ENCODE data around the gene SEC14L5. TPM values are rescaled to one million over a fixed set of nuclear protein-coding genes. Genes with fewer than 3 reads are reported as not detected.

The SEC14L5 gene
- total RNA-seq, 1 donor from 2014 or later: 5.7 TPM

DNA sequence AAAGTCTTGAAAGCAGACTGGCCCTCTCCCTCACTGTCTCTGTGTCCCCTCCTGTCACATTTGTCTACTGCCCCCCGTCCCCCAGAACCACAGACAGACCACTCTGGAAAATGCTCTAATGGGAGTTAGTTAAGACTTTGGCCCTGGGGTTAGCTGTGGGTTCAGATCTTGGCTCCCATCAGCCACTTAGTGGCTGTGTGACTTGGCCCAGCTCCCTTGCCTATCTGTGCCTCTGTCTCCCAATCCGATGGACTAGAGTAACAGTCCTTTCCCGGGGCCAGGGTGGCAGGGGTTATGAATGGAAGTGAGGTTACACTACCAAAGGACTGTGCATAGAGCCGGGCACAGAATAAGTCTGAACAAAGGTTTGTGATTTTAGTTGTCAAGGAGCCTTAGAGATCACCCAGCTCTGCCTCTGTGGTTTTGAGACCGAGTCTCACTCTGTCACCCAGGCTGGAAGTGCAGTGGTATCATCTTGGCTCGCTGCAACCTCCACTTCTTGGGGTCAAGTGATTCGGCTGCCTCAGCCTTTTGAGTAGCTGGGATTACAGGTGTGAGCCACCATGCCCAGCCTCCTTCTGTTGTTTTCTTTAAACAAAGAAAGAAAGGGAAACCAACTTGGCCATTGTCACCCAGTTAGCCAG lies 44.9 kb upstream of the SEC14L5 start:
- Histone ChIP-seq H3K27ac (no peak overlapping the region), H3K4me1 (no peaks in the 10 kb centered on the region), H3K4me3 (no peak overlapping the region), H3K36me3 (no peaks in the 10 kb centered on the region), H3K9me3 (no peaks in the 10 kb centered on the region), H3K27me3 (no peaks in the 10 kb centered on the region)
- TF ChIP-seq, protein P1, sequence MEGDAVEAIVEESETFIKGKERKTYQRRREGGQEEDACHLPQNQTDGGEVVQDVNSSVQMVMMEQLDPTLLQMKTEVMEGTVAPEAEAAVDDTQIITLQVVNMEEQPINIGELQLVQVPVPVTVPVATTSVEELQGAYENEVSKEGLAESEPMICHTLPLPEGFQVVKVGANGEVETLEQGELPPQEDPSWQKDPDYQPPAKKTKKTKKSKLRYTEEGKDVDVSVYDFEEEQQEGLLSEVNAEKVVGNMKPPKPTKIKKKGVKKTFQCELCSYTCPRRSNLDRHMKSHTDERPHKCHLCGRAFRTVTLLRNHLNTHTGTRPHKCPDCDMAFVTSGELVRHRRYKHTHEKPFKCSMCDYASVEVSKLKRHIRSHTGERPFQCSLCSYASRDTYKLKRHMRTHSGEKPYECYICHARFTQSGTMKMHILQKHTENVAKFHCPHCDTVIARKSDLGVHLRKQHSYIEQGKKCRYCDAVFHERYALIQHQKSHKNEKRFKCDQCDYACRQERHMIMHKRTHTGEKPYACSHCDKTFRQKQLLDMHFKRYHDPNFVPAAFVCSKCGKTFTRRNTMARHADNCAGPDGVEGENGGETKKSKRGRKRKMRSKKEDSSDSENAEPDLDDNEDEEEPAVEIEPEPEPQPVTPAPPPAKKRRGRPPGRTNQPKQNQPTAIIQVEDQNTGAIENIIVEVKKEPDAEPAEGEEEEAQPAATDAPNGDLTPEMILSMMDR (IDR thresholded peaks at IDR 0.05): no peak
- DNase-seq (ENCODE audit: low spot score in 2 of 2): no peak
- intact Hi-C loops (cut with DNase I): no loop called here

DNA sequence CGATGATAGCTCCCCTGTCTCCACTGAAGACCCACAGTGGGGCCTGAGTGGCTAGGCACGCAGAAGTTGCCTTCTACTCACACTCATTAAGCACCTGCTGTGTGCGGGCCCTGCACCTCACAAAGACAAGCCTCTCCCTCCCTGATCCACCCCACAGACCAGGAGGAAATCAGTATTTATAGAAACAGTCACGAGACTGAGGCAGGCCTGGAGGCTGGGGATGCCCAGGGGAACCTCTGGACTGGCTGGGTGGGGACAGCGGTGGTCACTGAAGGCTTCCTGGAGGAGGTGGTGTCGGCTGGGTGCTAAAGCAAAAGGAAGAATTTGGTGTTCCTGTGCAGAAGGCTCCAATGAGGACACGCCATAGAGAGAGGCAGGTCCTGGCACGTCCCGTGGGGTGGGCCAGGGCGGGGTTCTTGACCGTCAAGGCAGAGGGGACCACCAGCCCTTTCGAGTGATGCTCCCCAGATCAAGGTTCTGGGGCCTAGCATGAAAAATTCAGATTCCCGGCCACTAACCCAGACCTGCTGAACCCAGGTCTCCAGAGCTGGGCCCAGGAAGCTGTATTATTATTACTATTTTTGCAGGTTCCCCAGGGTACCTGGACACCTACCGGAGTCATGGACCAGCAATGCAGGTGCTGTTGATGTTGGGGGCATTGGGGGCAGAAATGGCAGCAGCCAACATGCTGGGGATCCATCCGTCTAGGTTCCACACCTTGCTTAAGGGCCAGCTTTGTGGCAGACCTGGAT lies 44.2 kb upstream of the SEC14L5 start:
- no peaks in the 10 kb centered on the region for H3K36me3 ChIP-seq
- H3K4me1 ChIP-seq: no peaks in the 10 kb centered on the region
- no peak overlapping the region for H3K4me3 ChIP-seq
- H3K9me3 ChIP-seq: no peaks in the 10 kb centered on the region
- DNase-seq (ENCODE audit: low spot score in 2 of 2): no peak
- no peaks in the 10 kb centered on the region for H3K27me3 ChIP-seq
- H3K27ac ChIP-seq: no peak overlapping the region
- intact Hi-C loops (cut with DNase I): no loop called here
- TF ChIP-seq, protein P1 (IDR thresholded peaks at IDR 0.05): no peak

DNA sequence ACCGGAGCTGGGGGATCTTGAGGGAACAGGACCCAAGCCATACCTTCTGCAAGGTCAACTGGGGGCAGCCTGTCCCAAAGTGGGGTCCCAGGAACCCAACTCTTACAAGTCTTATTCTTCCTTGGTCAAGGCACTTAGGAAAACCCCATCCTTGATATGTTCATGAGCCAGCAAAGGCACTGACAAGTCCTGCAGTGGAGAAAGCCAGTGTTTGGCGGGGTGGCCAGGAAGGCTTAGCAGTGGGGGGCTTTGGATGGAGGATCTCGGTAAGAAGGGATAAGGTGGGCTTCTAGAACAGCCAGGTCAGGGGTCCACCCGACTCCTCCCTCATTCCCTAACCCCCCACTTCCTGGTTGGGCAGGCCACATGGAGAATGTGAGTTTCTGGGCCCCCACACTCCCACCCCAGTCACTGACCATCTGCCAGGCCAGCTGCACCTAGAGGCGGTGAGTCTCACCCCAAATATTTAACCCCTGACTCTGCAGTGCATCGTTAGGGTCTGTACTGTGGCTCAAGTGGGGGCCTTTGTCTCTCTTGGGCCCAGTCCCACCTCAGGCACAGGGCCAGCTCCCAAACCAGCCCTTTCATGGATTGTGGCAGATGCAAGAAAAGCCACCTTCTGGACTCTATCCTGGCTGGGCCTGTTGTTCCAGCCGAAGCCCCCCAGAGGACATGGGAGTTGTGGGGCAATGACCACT lies 43.5 kb upstream of the SEC14L5 start:
- no peak overlapping the region for H3K27ac ChIP-seq
- no peak for DNase-seq (ENCODE audit: low spot score in 2 of 2)
- H3K9me3 ChIP-seq: no peaks in the 10 kb centered on the region
- no peaks in the 10 kb centered on the region for H3K27me3 ChIP-seq
- H3K4me1 ChIP-seq: no peaks in the 10 kb centered on the region
- intact Hi-C loops (cut with DNase I): no loop called here
- H3K36me3 ChIP-seq: no peaks in the 10 kb centered on the region
- H3K4me3 ChIP-seq: no peak overlapping the region
- TF ChIP-seq, protein P1 (IDR thresholded peaks at IDR 0.05): no peak

DNA sequence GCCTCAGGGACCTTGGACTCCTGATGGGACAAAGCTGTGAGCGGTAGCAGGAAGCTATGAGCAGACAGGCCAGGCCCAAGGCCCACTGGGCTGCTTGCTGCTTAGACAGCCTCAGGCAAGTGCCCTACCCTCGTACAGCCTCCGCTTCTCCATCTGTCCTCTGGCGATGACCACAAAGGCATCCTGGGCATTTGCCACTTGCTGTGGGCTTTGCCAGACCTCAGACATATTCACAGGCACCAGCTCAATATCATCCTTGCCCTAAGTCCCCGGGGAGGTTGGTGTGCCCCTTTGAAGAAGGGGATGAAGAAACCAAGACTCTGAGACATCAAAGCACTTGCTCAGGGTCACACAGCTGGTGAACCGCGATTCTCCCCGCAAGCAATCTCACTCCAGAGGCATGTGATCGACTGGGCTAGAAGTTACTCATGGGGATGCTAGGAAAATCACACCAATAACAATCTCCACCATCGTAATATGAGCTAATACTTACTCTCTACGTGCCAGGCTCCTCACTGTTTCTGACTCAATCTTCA lies 42.8 kb upstream of the SEC14L5 start:
- H3K27me3 ChIP-seq: no peaks in the 10 kb centered on the region
- H3K9me3 ChIP-seq: no peaks in the 10 kb centered on the region
- no peak overlapping the region for H3K4me3 ChIP-seq
- intact Hi-C loops (cut with DNase I): no loop called here
- DNase-seq (ENCODE audit: low spot score in 2 of 2): no peak
- TF ChIP-seq, protein P1 (IDR thresholded peaks at IDR 0.05): no peak
- no peaks in the 10 kb centered on the region for H3K36me3 ChIP-seq
- no peak overlapping the region for H3K27ac ChIP-seq
- no peaks in the 10 kb centered on the region for H3K4me1 ChIP-seq

DNA sequence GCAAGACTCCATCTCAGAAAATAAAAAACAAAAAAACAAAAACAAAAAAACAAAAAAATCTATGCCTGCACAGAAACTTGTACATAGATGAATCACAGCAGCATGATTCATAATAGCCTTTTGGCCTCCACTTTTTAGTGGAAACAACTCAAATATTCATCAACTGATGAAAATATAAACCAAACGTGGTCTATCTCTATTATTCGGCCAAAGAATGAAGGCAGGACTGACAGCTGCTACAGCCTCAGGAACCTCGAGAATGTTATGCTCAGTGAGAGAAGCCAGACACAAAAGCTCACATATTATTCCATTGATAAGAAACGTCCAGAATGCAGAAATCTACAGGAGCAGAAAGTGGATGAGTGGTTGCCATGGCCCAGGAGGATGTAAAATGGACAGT lies 41.0 kb upstream of the SEC14L5 start:
- Histone ChIP-seq H3K9me3 (no peaks in the 10 kb centered on the region), H3K27me3 (no peaks in the 10 kb centered on the region), H3K4me1 (no peaks in the 10 kb centered on the region), H3K4me3 (no peak overlapping the region), H3K27ac (no peak overlapping the region), H3K36me3 (no peaks in the 10 kb centered on the region)
- intact Hi-C loops (cut with DNase I): no loop called here
- no peak for DNase-seq (ENCODE audit: low spot score in 2 of 2)
- TF ChIP-seq, protein P1 (IDR thresholded peaks at IDR 0.05): no peak
